Measurements from ENCODE around the gene KRTAP4-9. TPM values are rescaled to one million over a fixed set of nuclear protein-coding genes. Genes with fewer than 3 reads are reported as not detected.

KRTAP4-9 gene
- total RNA-seq, 1 donor from 2014 or later: not detected

DNA sequence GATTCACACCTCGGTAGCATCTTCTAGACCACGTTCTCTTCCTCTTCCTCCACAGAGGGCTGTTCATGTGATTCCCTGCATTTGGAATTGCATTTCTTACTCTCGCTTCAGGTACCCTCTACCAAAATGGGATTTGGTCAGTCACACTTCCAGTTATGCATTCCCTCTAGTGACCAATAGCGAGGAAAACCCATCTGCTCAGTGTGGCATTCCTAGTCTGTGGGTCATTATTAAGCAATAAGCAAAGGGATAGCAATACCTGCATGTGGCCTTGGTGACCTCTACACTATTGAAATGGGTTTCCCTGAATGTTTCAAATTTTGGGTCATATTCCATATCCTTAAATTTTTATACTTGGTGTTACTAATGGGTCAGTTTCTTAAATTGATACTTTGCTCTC lies 44.8 kb downstream of the KRTAP4-9 start:
- no peak for DNase-seq
- intact Hi-C loops (cut with DNase I): no loop called here
- ATAC-seq (ENCODE audit: poor library complexity): no peak

DNA sequence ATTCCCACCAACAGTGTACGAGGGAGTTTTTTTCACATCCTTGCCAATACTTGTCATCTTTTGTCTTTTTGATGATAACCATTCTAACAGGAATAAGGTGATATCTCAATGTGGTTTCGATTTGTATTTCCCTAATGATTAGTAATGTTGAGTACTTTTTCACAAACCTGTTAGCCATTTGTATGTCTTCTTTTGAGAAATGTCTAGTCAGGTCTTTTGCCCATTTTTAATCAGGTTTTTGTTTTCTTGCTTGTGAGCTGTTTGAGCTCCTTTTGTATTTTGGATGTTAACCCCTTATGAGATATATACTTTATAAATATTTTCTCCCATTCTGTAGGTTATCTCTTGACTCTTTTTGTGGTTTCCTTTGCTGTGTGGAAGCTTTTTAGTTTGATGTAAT lies 46.3 kb downstream of the KRTAP4-9 start:
- no peak for ATAC-seq (ENCODE audit: poor library complexity)
- intact Hi-C loops (cut with DNase I): no loop called here
- DNase-seq: no peak

- ATAC-seq (ENCODE audit: poor library complexity): no peak
- DNase-seq: no peak
- intact Hi-C loops (cut with DNase I): no loop called here
These were observed 48.7 kb downstream of the KRTAP4-9 start for GRCh38 chr17:41153856-41154255.

Other genes with a start within 250 kb of the KRTAP4-9 start
- gene KRT12, start 238.2 kb upstream of the KRTAP4-9 start, total RNA-seq: not detected
- not detected for gene KRT20, start 220.1 kb upstream of the KRTAP4-9 start, total RNA-seq
- not detected for gene KRT23, start 167.7 kb upstream of the KRTAP4-9 start, total RNA-seq
- gene KRT39, start 138.4 kb upstream of the KRTAP4-9 start, total RNA-seq: not detected
- gene KRT40, start 121.1 kb upstream of the KRTAP4-9 start, total RNA-seq: not detected
- not detected for gene KRTAP3-3, start 111.2 kb upstream of the KRTAP4-9 start, total RNA-seq
- gene KRTAP3-2, start 105.5 kb upstream of the KRTAP4-9 start, total RNA-seq: not detected
- gene KRTAP3-1, start 96.3 kb upstream of the KRTAP4-9 start, total RNA-seq: not detected
- not detected for gene KRTAP1-5, start 78.2 kb upstream of the KRTAP4-9 start, total RNA-seq
- gene KRTAP1-4, start 75.2 kb upstream of the KRTAP4-9 start, total RNA-seq: not detected
- not detected for gene KRTAP1-3, start 70.5 kb upstream of the KRTAP4-9 start, total RNA-seq
- not detected for gene KRTAP1-1, start 63.9 kb upstream of the KRTAP4-9 start, total RNA-seq
- gene KRTAP2-1, start 58.1 kb upstream of the KRTAP4-9 start, total RNA-seq: not detected
- not detected for gene KRTAP2-2, start 50.2 kb upstream of the KRTAP4-9 start, total RNA-seq
- not detected for gene KRTAP2-3, start 45.3 kb upstream of the KRTAP4-9 start, total RNA-seq
- gene KRTAP2-4, start 39.5 kb upstream of the KRTAP4-9 start, total RNA-seq: not detected
- not detected for gene KRTAP4-7, start 21.2 kb upstream of the KRTAP4-9 start, total RNA-seq
- not detected for gene KRTAP4-8, start 7.2 kb upstream of the KRTAP4-9 start, total RNA-seq
- not detected for gene KRTAP4-16, start 3.2 kb upstream of the KRTAP4-9 start, total RNA-seq
- gene KRTAP4-11, start 13.0 kb downstream of the KRTAP4-9 start, total RNA-seq: not detected
- not detected for gene KRTAP4-12, start 18.8 kb downstream of the KRTAP4-9 start, total RNA-seq
- gene KRTAP4-6, start 35.2 kb downstream of the KRTAP4-9 start, total RNA-seq: not detected
- not detected for gene KRTAP4-5, start 44.4 kb downstream of the KRTAP4-9 start, total RNA-seq
- not detected for gene KRTAP4-4, start 55.4 kb downstream of the KRTAP4-9 start, total RNA-seq
- gene KRTAP4-3, start 62.8 kb downstream of the KRTAP4-9 start, total RNA-seq: not detected
- not detected for gene KRTAP4-2, start 72.8 kb downstream of the KRTAP4-9 start, total RNA-seq
- gene KRTAP4-1, start 79.5 kb downstream of the KRTAP4-9 start, total RNA-seq: not detected
- gene KRTAP9-1, start 84.5 kb downstream of the KRTAP4-9 start, total RNA-seq: not detected
- not detected for gene KRTAP9-2, start 121.3 kb downstream of the KRTAP4-9 start, total RNA-seq
- gene KRTAP9-3, start 127.1 kb downstream of the KRTAP4-9 start, total RNA-seq: not detected
- gene KRTAP9-8, start 132.6 kb downstream of the KRTAP4-9 start, total RNA-seq: not detected
- not detected for gene KRTAP9-4, start 144.3 kb downstream of the KRTAP4-9 start, total RNA-seq
- not detected for gene KRTAP9-9, start 150.0 kb downstream of the KRTAP4-9 start, total RNA-seq
- not detected for gene KRTAP9-6, start 160.0 kb downstream of the KRTAP4-9 start, total RNA-seq
- not detected for gene KRTAP9-7, start 170.3 kb downstream of the KRTAP4-9 start, total RNA-seq
- not detected for gene KRTAP29-1, start 197.5 kb downstream of the KRTAP4-9 start, total RNA-seq
- not detected for gene KRTAP16-1, start 203.9 kb downstream of the KRTAP4-9 start, total RNA-seq
- not detected for gene KRTAP17-1, start 210.3 kb downstream of the KRTAP4-9 start, total RNA-seq
- not detected for gene KRT33A, start 245.4 kb downstream of the KRTAP4-9 start, total RNA-seq

All from Right ventricle myocardium superior (tissue), 1 donor.